DOHH2 (cell line): ENCODE measurements around the gene NKD1.

Source experiments
- H3F3A ChIP-seq: fragments of 200-600 bp; sonication (generic), shearing (Covaris generic); 2 replicates; pipeline ENCODE4 v1.6.0; 2016; ENCODE audit warnings: antibody characterized with exemption, mild to moderate bottlenecking; ENCODE audit not compliant: control insufficient read depth, insufficient read depth
- H3K27ac ChIP-seq: fragments of 200-600 bp; sonication (generic); 2 replicates; pipeline ENCODE4 v1.5.1; 2014; ENCODE audit warnings: low read depth, mild to moderate bottlenecking, low read length, moderate library complexity
- H3K27me3 ChIP-seq: fragments of 200-600 bp; sonication (generic); 2 replicates; pipeline ENCODE4 v1.6.1; 2014; ENCODE audit warnings: mild to moderate bottlenecking, low read length, mixed read lengths; ENCODE audit not compliant: control insufficient read depth
- H3K36me3 ChIP-seq: fragments of 200-600 bp; sonication (generic); 2 replicates; pipeline ENCODE4 v1.6.1; 2014; ENCODE audit warnings: mild to moderate bottlenecking, low read length, moderate library complexity, mixed read lengths; ENCODE audit not compliant: control insufficient read depth
- H3K4me1 ChIP-seq: fragments of 200-600 bp; sonication (generic); 2 replicates; pipeline ENCODE4 v1.6.1; 2014; ENCODE audit warnings: mild to moderate bottlenecking, low read length, mixed read lengths; ENCODE audit not compliant: control insufficient read depth
- H3K4me2 ChIP-seq: fragments of 200-600 bp; sonication (generic); 2 replicates; pipeline ENCODE4 v1.6.0; 2014; ENCODE audit warnings: mild to moderate bottlenecking, low read length, moderate library complexity
- H3K4me3 ChIP-seq: fragments of 200-600 bp; sonication (generic); 2 replicates; pipeline ENCODE4 v1.5.1; 2014; ENCODE audit warnings: mild to moderate bottlenecking, low read length, mixed read lengths
- H3K79me2 ChIP-seq: fragments of 200-600 bp; sonication (generic); 2 replicates; pipeline ENCODE4 v1.6.1; 2014; ENCODE audit warnings: mild to moderate bottlenecking, low read length, mixed read lengths; ENCODE audit not compliant: control insufficient read depth
- H3K9me2 ChIP-seq: fragments of 200-600 bp; sonication (generic); replicated peaks from 2 replicates; pipeline ENCODE4 v1.6.1; 2014; ENCODE audit warnings: mild to moderate bottlenecking, low read length, mixed read lengths; ENCODE audit not compliant: control insufficient read depth
- H3K9me3 ChIP-seq: fragments of 200-600 bp; sonication (generic); 2 replicates; pipeline ENCODE4 v1.6.1; 2014; ENCODE audit warnings: antibody characterized with exemption, low read length, mixed read lengths; ENCODE audit not compliant: control insufficient read depth, insufficient read depth
- H4K20me1 ChIP-seq: fragments of 200-600 bp; sonication (generic); 2 replicates; pipeline ENCODE4 v1.6.0; 2014; ENCODE audit warnings: low read depth, mild to moderate bottlenecking, antibody characterized with exemption, low read length, moderate library complexity; ENCODE audit not compliant: control insufficient read depth, insufficient read depth
- CTCF ChIP-seq: fragments of 200-600 bp; sonication (generic); IDR thresholded peaks from one replicate; pipeline ENCODE4 v1.5.1; 2014; ENCODE audit warnings: antibody characterized with exemption, mild to moderate bottlenecking, low read depth, low read length; ENCODE audit not compliant: poor library complexity, severe bottlenecking
- EZH2phosphoT487 ChIP-seq: fragments of 200-600 bp; sonication (generic); IDR thresholded peaks from 2 replicates; pipeline ENCODE4 v1.6.1; 2017; ENCODE audit warnings: borderline replicate concordance, mild to moderate bottlenecking, antibody characterized with exemption, low read length, moderate library complexity, mixed read lengths

The NKD1 gene

GRCh38 chr16:50548125-50548908 is at the start of gene NKD1:
Gene NKD1, plus strand, starts transcription at chr16:50548396. Its CDS starts 158 bp downstream, at chr16:50548554.
- H3K27me3 ChIP-seq = peaks cover 44% of the 10 kb centered on the region
- no peaks in the 10 kb centered on the region for H3K9me2 ChIP-seq
- H3K36me3 ChIP-seq = no peaks in the 10 kb centered on the region
- TF ChIP-seq EZH2phosphoT487 = peak; percentile 85; the same call in 1 of the 2 replicates
- no peak for TF ChIP-seq CTCF
- peaks cover 8% of the 10 kb centered on the region; the same call in 1 of the 2 replicates for H3K4me1 ChIP-seq
- no peaks in the 10 kb centered on the region for H3K79me2 ChIP-seq
- H3K27ac ChIP-seq = no peak within 1 kb of the TSS
- no peaks in the 10 kb centered on the region; the same call in 1 of the 2 replicates for H4K20me1 ChIP-seq
- no peaks in the 10 kb centered on the region for H3K9me3 ChIP-seq
- H3K4me2 ChIP-seq = peak within 1 kb of the TSS; percentile 72
- H3F3A ChIP-seq = no peaks in the 10 kb centered on the region
- H3K4me3 ChIP-seq = peak within 1 kb of the TSS; percentile 68

GRCh38 chr16:50498431-50499155 is 49.6 kb upstream of the NKD1 start:
- Histone ChIP-seq H3K4me1 (no peaks in the 10 kb centered on the region), H3K4me3 (no peak overlapping the region), H3K79me2 (no peaks in the 10 kb centered on the region), H3K9me3 (no peaks in the 10 kb centered on the region), H3K36me3 (no peaks in the 10 kb centered on the region), H3K4me2 (no peak overlapping the region), H4K20me1 (no peaks in the 10 kb centered on the region), H3K27ac (no peak overlapping the region), H3K9me2 (no peaks in the 10 kb centered on the region), H3K27me3 (no peaks in the 10 kb centered on the region), H3F3A (no peaks in the 10 kb centered on the region)
- TF ChIP-seq EZH2phosphoT487 (no peak), CTCF (no peak)

- Histone ChIP-seq H3K4me1 (no peaks in the 10 kb centered on the region), H3K36me3 (no peaks in the 10 kb centered on the region), H3K4me3 (no peak overlapping the region), H3K27ac (no peak overlapping the region), H4K20me1 (no peaks in the 10 kb centered on the region), H3K4me2 (no peak overlapping the region), H3K79me2 (no peaks in the 10 kb centered on the region), H3F3A (no peaks in the 10 kb centered on the region), H3K27me3 (no peaks in the 10 kb centered on the region), H3K9me2 (no peaks in the 10 kb centered on the region), H3K9me3 (no peaks in the 10 kb centered on the region)
- no peak for TF ChIP-seq EZH2phosphoT487
- no peak for TF ChIP-seq CTCF
These were observed 48.9 kb upstream of the NKD1 start for GRCh38 chr16:50499254-50499653.
